Thyroid gland (tissue), 4 donors: Measurements from ENCODE around the gene GRAMD1C.
A peak's percentile ranks its signal among the peaks of the same experiment; 100 is the strongest.

ENCODE experiments used
- CTCF ChIP-seq, 6 experiments: fragments of 200-600 bp in 3 of 6; fragments of 450-650 bp in 3 of 6; sonication (generic) in 3 of 6; IDR thresholded peaks; one replicate each; pipeline ENCODE4 v1.5.1; 2016 to 2019; ENCODE audit warnings: antibody characterized with exemption in 6 of 6, mild to moderate bottlenecking in 2 of 6, inconsistent platforms in 1 of 6, moderate library complexity in 1 of 6
- POLR2A ChIP-seq, 2 donors: fragments of 450-650 bp; IDR thresholded peaks; one replicate each; pipeline ENCODE4 v1.6.1; 2017; ENCODE audit warnings: antibody characterized with exemption in 2 of 2, mild to moderate bottlenecking in 2 of 2, moderate library complexity in 1 of 2

- TF ChIP-seq CTCF (IDR thresholded peaks at IDR 0.05) = peak in 1 of 6 experiments; percentile 4
- TF ChIP-seq POLR2A (IDR thresholded peaks at IDR 0.05) = no peak
Measured at GRCh38 chr3:113825090-113825489, 13.5 kb upstream of the GRAMD1C start.
